Fibroblast of skin of left quadriceps (primary cell): ENCODE data around the gene GPR183.
A peak's percentile ranks its signal among the peaks of the same experiment; 100 is the strongest.

Source experiments
- DNase-seq, 2 experiments: peaks; one replicate each; pipeline ENCODE4 v3.0.0-alpha.2; 2013; ENCODE audit warnings: low read depth in 2 of 2

GPR183 gene

DNA sequence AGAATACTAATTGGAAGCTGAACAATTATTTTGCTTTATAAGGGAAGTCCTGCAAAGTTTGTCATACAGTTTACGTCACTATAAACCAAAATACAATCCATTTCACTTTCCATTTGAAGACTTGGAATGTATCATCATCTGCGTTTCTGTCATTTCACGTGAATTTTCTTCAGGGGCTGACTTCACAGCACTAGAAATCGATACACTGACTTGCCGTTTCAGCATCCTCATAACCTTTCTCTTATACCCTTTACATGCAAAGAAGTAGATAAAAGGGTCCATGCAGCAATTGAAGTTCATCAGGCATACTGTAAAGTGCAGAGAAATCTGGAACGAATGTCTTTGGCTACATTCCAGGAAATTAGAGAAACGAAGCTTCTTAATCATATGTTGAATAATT is 12.2 kb downstream of the GPR183 start:
- no peak for DNase-seq

DNA sequence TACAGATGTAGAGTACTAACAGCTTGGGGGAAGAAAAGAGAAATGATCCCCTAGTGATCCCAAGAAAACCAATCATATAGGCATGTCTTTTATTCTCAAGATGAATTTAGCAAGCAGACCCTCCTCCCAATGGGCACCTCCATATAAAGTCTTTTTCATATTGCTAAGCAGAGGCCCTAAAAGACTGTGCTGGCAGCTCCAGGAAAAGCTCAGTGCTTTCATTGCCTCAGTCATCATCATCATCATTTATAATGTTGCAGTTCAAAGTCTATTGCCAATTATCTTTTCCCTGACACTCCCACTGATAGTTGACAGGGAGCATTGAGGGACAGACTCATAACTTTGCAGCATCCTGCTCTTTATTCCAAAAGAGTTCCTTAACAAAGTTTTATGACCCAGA is 13.0 kb downstream of the GPR183 start:
- DNase-seq = no peak

DNA sequence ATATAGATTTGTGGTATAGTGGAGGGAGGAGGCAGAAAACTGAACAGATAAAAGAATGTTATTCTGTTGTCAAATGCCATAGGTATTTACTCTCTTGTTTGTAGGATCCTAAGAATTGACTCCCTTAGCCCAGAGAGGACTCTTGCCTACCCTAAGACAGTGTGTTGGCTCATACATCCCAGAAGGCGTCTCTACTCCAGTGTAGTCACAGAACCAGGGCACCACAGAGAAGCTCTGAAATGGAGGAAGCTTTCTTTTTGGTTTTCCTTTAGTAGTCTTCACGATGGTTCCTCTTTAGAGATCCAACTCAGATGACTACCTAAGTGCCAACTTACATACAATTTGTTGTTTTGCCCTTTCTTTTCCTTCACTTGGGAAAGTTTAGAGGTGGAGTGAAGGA is 14.0 kb downstream of the GPR183 start:
- no peak for DNase-seq

DNA sequence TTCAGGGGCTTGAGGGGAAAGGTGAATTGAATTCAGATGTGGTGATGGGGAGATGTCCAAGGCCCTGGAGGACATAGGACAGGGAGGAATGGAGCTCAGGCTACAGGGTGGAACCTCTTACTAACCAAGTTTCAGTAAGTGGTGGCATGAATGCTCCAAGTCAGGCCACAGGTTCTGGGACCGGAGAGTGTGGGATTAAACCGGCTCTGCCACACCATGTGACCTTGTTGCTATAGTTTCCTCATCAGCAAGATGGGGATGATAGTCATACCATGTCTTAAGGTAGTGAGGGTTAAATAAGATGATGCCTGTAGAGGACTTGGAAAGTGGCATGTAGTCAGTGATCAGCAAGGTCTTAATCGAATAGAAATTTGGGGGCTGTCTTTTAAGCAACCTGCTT is 16.3 kb downstream of the GPR183 start:
- DNase-seq = no peak

DNA sequence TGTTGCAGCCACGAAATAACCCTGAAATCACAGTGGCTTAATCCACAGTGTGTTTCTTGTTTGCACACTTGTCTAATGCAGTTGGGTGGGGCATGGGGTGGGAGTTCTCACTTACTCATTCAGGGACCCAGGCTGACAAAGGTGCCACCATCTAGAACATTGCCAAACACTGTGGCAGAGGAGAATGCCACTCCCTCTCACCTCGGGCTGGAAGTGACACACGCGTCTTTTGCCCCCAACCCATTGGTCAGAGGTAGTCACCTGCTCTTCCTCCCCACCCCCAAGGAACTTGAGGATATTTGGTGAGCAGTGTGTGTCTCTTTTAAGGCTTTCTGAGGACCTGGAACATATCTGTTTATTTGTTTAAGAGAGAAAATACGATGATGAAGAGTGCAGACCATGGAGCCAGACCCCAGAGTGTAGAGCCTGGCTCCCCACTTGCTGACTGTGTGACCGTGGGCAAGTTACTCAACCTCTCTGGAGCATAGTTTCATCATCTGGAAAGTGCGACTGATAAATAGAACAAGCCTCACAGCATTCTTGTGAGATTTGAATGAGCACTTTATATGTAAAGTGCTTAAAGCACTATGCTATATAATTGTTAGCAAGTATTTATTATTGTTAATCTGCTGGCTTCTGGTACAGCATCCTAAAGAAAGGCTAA is 17.4 kb downstream of the GPR183 start:
- no peak for DNase-seq

DNA sequence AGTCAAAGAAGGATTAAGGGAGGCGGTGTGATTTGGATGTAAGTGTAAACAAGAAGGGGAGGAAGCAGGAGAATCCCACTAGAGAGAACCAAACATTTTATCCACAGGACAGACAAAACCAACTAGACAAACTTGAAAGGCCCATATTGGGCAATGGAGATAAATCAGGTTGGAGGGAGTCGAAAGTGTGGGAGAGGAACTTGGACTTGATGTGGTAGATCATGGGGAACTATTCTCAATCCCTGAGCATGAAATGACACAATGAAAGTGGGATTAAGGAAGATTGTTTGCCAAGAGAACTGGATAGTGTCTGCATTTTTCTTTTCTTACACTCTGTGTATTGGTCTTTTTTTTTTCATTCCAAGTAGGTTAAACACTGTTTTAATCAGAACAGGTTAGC is 17.9 kb downstream of the GPR183 start:
- no peak for DNase-seq

DNA sequence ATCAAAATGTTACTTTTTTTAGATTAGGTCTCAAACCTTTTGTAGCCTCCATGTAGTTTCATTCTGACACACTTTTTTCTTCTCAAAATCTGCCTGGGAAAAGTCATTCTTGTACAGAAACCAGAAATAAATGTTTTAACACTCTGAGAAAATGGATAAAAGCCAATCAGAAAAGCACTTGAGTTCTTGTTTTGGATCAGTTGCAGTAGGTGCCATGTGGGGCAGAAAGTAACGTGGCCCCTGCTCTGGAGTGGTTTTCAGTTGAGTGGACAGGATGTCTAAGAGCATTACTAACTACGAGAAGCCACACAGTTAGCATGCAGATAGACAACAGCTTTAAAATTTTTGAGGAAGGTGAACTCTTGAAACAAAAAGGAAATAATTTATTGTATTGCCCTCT is 19.1 kb downstream of the GPR183 start:
- DNase-seq = no peak

DNA sequence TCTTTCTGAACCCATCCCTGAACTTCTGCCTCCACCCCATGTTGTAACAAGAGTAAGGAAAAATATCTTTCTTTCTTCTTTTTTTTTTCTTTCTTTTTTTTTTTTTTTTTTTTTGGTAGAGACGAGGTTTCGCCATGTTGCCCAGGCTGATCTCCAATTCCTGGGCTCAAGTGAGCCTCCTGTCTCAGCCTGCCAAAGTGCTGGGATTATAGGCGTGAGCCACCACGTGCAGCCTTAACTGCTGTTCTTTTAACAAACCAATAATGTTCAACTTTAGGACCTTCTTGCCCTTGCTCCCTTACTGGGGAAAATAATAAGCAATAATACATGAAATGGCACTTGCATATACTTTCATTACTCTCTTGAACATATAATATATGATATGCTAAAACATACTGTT is 19.6 kb downstream of the GPR183 start:
- no peak for DNase-seq

DNA sequence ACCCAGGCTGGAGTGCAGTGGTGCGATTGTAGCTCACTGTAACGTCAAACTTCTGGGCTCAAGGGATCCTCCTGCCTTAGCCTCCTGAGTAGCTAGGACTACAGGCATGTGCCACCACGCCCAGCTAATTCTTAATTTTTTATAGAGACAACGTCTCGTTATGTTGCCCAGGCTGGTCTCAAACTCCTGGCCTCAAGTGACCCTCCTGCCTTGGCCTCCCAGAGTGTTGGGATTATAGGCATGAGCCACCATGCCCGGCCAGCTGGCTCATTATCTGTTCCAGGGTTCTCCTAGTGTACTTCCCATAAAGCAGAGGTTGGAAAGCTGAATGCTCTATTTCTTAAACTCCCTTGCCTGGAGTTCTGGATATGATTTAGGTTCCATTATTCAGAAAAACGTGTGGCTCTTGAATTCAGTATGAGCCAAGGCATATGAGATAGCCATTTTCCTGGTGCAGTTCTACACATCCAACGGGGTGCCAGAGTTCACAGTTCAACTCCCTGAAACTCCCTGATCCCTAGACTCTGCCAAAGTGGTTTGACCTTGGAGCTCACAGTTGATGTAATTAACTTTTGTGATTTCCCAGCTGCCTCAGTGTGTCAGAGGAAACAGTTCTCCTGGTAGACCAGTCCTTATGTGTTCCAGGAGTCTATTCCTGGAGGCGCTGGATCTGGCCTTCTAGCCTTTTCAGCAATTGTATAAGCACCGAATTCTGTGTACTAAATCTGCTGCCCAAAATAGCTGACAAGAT is 21.6 kb downstream of the GPR183 start:
- no peak for DNase-seq

DNA sequence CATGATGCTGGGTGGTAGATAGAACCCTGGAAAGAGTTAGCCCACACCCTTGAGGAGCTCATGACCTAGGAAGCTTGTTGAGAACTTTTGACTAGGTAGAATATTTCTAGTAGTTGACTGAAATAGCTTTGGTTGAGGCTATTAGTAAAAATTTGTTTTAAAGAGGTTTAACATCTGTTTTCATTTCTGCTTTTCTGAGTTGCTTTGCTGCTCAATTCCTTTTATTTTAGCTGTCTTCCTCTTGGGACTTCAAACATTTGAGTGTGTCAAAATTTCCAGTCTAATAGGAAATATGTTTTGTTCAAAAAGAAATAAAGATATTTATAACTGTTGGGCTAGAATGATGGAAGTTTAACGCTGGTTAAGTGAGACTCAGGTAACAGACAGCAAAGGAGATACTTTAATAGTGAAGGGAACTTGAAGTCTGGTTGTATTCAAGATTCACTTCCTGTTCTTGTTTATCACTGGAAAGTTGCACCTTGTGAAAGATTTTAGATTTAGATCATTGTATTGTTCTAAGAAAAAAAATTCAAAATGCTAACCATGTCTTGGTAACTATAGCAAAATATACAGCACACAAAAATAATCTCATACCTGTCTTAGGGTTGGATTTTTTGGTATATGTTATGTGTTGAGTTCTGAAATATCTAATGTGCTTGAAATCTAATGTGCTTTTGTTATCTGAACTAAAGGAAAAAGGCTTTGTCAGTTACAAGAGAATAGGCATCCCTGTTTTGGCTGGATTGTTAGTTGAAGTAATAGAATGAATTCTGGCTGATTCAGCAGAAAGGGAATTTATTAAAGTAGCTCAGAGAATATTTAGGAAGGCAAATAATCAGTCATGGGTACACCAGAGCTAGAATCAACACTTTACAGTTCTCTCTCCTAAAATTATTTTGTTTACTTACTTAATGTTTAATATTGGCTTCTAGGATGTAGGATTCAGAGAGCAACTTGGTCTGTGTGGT is 24.7 kb downstream of the GPR183 start:
- DNase-seq = peak in 1 of 2 experiments; percentile 26

DNA sequence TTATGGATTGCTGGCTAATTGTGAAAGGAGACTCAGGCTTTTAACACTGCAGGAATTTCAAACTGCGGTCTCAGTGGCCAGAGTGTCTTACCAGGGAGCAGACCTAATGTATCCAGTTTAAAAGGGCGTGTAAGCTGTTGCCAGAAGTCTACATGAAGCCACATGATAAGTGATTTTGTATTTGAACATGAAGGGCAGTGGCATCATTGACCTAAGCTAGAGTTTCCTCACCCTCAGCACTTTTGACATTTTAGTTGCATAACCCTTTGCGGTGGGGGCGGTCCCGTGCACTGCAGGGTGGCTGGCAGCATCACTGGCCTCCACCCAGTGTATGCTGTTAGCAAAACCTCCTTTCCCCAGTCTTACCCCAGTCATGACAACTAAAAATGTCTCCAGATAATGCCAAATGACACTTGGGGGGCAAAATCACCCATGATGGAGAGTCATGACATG is 25.4 kb downstream of the GPR183 start:
- DNase-seq = no peak

DNA sequence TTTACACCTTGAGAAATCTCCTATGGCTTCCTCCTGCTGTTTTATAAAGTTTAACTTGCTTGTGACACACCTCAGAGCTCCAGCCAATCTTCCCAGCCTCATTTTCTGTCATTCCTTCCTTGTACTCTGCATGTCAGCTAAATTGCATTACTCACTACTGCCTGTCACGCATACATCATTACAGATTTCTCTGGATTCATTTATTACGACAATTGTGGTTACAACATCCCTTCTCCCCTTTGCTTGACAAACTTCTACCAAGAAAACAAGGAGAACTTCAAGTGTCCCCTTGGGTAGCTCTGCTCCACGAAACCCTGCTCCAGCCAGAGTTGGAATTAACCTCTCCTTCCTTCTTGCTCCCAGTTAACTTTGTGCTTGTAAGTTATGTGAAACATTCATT is 27.0 kb downstream of the GPR183 start:
- peak; percentile 49 to 61 for DNase-seq

DNA sequence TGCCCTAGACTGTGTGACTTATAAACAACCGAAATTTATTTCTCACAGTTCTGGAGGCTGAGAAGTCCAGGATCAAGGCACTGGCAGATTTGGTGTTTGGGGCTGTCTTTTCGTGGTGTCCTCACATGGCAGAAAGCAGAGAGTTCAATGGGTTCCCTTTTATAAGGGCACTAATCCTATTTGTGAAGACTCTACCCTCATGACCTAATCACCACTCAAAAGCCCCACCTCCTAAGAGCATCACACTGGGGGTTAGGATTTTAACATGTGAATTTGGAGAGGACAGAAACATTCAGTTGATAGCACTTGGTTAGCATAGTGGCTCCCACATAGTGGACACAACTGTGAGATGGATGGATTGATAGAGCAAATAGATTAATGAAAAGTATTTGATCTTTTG is 27.6 kb downstream of the GPR183 start:
- DNase-seq = no peak

DNA sequence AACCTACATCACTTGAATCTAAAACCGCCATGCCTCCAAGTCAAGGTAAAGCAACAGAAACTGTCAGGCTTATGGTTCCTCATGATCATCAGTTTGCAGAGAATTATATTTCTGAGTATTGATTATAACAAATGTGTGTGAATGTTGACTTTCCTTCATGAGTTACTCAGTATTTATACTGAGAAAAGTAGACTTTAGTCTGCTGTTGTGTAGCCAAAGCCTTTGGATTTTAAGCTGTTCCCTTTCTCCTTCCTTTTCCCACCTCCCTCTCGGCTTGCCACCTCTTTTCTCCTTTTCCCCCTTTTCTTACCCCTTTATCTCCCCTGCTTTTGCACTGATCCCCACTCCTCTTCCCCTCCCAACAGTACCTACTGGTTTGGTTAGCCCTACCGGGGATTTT is 28.4 kb downstream of the GPR183 start:
- no peak for DNase-seq

DNA sequence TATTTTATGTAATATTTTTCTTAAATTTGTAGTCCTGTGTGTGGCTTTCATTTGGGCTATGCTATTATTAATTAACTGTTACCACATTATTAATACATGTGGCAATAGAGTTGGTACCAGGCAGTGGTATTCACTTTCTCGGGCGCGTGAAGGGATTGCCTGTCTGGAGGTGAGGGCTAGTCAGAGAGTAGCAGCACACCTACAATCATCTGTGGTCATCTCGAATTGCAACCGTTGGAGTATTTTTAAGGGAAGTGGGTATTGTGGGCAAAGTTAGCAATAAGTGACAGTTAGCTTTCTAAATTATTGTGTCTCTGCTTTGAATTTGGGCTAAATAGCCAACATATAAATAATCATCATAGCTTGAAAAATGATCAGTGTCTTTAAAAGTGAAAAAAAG is 29.0 kb downstream of the GPR183 start:
- DNase-seq = no peak

DNA sequence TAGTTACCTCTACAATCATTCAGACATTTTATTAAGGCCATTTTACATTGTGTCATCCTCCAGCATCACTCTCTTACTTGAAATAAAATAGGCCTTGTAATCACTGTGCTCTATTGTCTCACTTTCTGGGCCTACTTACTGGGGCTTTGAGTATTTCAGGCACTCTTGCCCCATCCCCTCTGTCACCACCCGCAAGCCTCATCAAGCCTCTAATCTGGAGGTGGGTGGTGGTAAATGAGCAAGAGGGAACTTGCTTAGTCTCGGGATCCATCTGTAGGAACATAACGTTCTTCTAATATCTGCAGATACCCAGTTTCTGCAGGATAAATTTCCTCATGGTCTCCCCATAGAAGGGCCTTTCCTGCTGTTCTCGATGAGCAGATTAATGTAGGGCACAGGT is 29.6 kb downstream of the GPR183 start:
- no peak for DNase-seq

DNA sequence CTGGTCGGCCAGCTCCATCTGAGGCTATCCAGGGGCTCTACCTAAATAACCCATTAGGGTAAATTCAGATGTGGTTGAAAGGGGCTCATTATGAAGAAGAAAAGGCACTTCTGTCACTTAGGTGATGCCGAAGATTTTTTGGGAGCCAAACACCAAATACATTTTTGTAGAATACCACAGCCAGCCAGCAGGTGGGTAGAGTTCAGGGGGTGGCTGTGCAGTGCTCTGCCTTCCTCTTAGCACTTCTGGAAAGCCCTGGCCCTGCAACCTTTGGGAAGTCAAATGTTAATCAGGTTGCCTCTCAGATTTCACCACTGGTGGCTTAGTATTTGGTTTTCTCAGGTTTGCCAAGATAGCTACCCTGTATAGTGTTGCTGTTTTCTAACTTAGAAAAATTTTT is 30.5 kb downstream of the GPR183 start:
- no peak for DNase-seq

DNA sequence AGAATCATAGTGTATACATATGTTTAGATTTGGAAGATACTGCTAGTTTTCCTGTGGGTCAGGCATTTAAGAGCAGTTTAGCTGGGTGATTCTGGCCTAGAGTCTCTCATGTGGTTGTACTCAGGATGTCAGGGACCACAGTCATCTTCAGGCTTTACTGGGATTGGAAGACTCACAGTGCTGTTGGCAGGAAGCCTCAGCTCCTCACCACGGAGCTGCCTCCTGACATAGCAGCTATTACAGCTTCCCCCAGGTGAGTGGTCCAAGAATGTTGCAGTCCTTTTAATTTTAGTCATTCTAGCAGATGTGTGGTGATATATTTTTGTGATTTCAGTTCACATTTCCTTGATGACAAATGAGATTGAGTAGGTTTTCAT is 32.1 kb downstream of the GPR183 start:
- DNase-seq = peak; percentile 46 to 47

DNA sequence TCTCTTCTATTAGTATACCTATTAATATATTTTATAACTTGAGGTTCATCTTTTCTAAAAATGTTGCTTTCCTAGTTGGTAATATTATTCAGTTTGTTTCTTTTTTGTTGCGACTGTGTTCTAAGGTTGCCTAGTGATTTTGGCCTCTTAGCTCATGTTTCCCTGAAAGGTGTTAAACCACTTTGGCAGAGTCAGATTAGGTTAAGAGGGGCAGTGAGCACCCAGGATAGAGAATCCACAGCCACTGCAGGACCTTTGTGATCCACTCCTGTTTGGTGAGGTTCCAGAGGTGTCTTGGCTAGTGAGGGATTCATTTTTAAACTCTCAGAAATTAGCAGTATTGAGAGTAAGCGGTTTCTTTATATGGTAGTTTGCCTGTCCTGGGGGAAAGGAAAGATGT is 34.1 kb downstream of the GPR183 start:
- no peak for DNase-seq

DNA sequence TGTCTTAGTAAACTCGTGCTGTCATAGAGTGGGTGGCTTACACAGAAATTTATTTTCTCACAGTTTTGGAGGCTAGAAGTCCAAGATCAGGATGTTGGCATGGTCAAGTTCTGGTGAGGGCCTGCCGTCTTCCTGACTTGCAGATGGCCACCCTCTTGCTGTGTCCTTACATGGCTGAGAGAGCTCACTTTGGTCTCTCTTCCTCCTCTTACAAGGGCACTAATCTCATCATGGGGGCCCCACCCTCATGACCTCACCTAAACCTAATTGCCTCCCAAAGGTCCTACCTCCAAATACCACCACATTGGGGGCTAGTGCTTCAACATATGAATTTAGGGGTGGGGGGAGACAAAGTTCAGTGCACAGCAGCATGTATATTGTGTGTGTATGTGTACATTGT is 34.7 kb downstream of the GPR183 start:
- no peak for DNase-seq

DNA sequence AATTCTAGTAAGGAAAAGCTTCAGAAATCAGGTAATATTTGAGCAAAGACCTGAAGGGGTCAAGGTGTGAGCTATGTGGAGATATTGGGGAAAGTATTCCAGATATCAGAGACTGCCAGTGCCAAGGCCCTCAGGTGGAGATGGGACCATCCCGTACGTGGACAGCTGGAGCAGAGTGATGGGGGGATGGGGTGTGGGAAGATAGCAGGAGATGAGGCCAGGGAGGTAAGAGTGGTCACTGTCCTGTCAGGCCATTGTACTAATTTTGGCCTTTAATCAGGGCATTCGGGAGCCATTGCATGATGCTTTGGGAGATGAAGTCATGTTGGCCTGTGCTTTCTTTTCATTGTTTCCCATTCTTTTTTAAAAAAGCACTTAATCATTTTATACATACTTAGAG is 36.0 kb downstream of the GPR183 start:
- DNase-seq = no peak

DNA sequence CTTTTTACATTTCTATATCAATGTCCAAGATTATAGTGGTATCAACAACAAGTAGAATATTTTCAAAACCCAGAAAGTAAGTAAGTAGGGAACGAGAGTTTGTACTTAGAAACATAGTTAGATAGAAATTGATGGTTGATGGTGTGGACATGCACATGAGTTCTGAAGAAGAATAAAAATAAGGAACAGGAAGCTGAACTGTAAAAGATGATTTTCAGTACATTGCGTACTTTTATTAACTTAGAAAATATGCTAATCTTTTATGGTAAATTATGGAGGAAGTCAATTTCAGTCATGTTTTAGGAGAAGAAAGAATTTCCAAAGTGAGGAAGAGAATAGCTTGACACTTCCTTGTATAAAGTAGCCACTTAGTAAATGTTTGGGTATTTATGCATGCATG is 36.7 kb downstream of the GPR183 start:
- DNase-seq = no peak
